PC-3 (cell line): Measurements from ENCODE around the gene NES. TPM values are rescaled to one million over a fixed set of nuclear protein-coding genes. Genes with fewer than 3 reads are reported as not detected.

ENCODE experiments used
- ATAC-seq: fragments of 200-7000 bp; cut with Tn5 transposase; 2 replicates; pipeline ENCODE4 v1.9.1; 2020; ENCODE audit warnings: mild to moderate bottlenecking, moderate library complexity
- BruUV-seq: library from RNA; stranded (reverse); fragments of 400-500 nt; replicated peaks from 2 replicates; lab custom pipeline; 2021; lab: Mats Ljungman, UMichigan
- CTCF ChIA-PET: fragments of 300-600 bp; sonication (Branson Sonifier 250); formaldehyde crosslinking; loops from one replicate; lab custom pipeline; 2022; ENCODE audit warnings: antibody characterized with exemption; lab: Charles Lee
- POLR2A ChIA-PET: fragments of 300-600 bp; sonication (Branson Sonifier 250); formaldehyde crosslinking; loops from one replicate; lab custom pipeline; 2022; ENCODE audit warnings: antibody characterized with exemption; ENCODE audit not compliant: unreplicated experiment; lab: Charles Lee
- DNase-seq: peaks from one replicate; pipeline ENCODE4 v3.0.0-alpha.2; 2015
- H2AFZ ChIP-seq: fragments of 300-600 bp; sonication (generic); 2 replicates; pipeline ENCODE4 v1.6.0; 2016; ENCODE audit warnings: antibody characterized with exemption, low read length
- H3F3A ChIP-seq: fragments of 300-600 bp; sonication (generic); one replicate; pipeline ENCODE4 v1.6.0; 2017; ENCODE audit warnings: antibody characterized with exemption, low read length, control low read depth, mild to moderate bottlenecking; ENCODE audit not compliant: unreplicated experiment
- H3K27ac ChIP-seq: fragments of 300-600 bp; sonication (generic); 2 replicates; pipeline ENCODE4 v1.5.1; 2016; ENCODE audit warnings: mild to moderate bottlenecking, low read length
- H3K27me3 ChIP-seq: fragments of 300-600 bp; sonication (generic); 2 replicates; pipeline ENCODE4 v1.6.1; 2016; ENCODE audit warnings: low read length, mixed read lengths
- H3K36me3 ChIP-seq: fragments of 300-600 bp; sonication (generic); 2 replicates; pipeline ENCODE4 v1.6.1; 2016; ENCODE audit warnings: low read depth, mixed run types, low read length, mixed read lengths
- H3K4me1 ChIP-seq: fragments of 300-600 bp; sonication (generic); 2 replicates; pipeline ENCODE4 v1.5.1; 2016; ENCODE audit warnings: low read length; ENCODE audit not compliant: insufficient read depth
- H3K4me2 ChIP-seq: fragments of 300-600 bp; sonication (generic); 2 replicates; pipeline ENCODE4 v1.6.0; 2016; ENCODE audit warnings: low read length
- H3K4me3 ChIP-seq: fragments of 300-600 bp; sonication (generic); 2 replicates; pipeline ENCODE4 v1.5.1; 2016; ENCODE audit warnings: mild to moderate bottlenecking, low read length, mixed read lengths
- H3K79me2 ChIP-seq: fragments of 300-600 bp; sonication (generic); 2 replicates; pipeline ENCODE4 v1.6.1; 2017; ENCODE audit warnings: low read length, mixed read lengths
- H3K9ac ChIP-seq: fragments of 300-600 bp; sonication (generic); 2 replicates; pipeline ENCODE4 v1.6.0; 2016; ENCODE audit warnings: mild to moderate bottlenecking, low read length
- H3K9me2 ChIP-seq: fragments of 300-600 bp; sonication (generic); replicated peaks from 2 replicates; pipeline ENCODE4 v1.6.1; 2016; ENCODE audit warnings: mixed run types, low read length, mixed read lengths
- H3K9me3 ChIP-seq: fragments of 300-600 bp; sonication (generic); 2 replicates; pipeline ENCODE4 v1.6.1; 2016; ENCODE audit warnings: low read length, mixed read lengths
- H4K20me1 ChIP-seq: fragments of 300-600 bp; sonication (generic); 2 replicates; pipeline ENCODE4 v1.6.1; 2016; ENCODE audit warnings: low read length, mixed read lengths
- CTCF ChIP-seq: fragments of 300-600 bp; sonication (generic); conservative IDR thresholded peaks from 2 replicates; pipeline ENCODE4 v1.5.1; 2017; ENCODE audit warnings: antibody characterized with exemption, low read depth, mild to moderate bottlenecking, low read length
- EZH2 ChIP-seq: fragments of 300-600 bp; sonication (generic); IDR thresholded peaks from one replicate; pipeline ENCODE4 v1.6.1; 2017; ENCODE audit warnings: antibody characterized with exemption, mild to moderate bottlenecking, low read length; ENCODE audit not compliant: unreplicated experiment
- EZH2phosphoT487 ChIP-seq: fragments of 300-600 bp; sonication (generic); IDR thresholded peaks from 2 replicates; pipeline ENCODE4 v1.6.1; 2018; ENCODE audit warnings: mild to moderate bottlenecking, antibody characterized with exemption, low read length, borderline replicate concordance
- intact Hi-C: fragments of 100-400 bp; cut with micrococcal nuclease; formaldehyde crosslinking; loops from 2 replicates; pipeline ENCODE4 v1.9.0; 2023
- total RNA-seq: library from RNA; depleted of rRNA; stranded (reverse); fragments of >200 nt; gene quantifications from 2 replicates; pipeline ENCODE4 v1.2.3, GENCODE V29; 2014

Gene NES
- total RNA-seq, 1 experiment from 2014 or later: 58.2 TPM

- Histone ChIP-seq H2AFZ (no peak overlapping the region), H3K36me3 (peaks cover 17% of the 10 kb centered on the region), H3K27ac (no peak overlapping the region), H3F3A (no peaks in the 10 kb centered on the region), H3K27me3 (no peaks in the 10 kb centered on the region), H3K4me2 (no peak overlapping the region), H3K9me3 (no peaks in the 10 kb centered on the region), H3K79me2 (peaks cover 10% of the 10 kb centered on the region; the same call in 1 of the 2 replicates), H3K9ac (no peak overlapping the region), H4K20me1 (no peaks in the 10 kb centered on the region; the same call in 1 of the 2 replicates), H3K4me1 (no peaks in the 10 kb centered on the region), H3K9me2 (no peaks in the 10 kb centered on the region), H3K4me3 (no peak overlapping the region)
- TF ChIP-seq EZH2phosphoT487 (no peak), CTCF (no peak), EZH2 (no peak)
- no TSS peak for BruUV-seq
- DNase-seq (no peak), ATAC-seq (no peak)
- POLR2A ChIA-PET: no interaction called here
- CTCF ChIA-PET: interaction anchor here (3.4 kb wide), 1 partner anchor 28 kb away, joined by 16 read pairs; no protein-coding TSS in a partner anchor
- intact Hi-C loops: no loop called here
Measured at GRCh38 chr1:156717351-156717750, 40.1 kb upstream of the NES start.

GRCh38 chr1:156714830-156715229 is 37.6 kb upstream of the NES start:
- TF ChIP-seq EZH2 (no peak), CTCF (no peak), EZH2phosphoT487 (no peak)
- Histone ChIP-seq H3K4me2 (no peak overlapping the region), H3K9ac (no peak overlapping the region), H3K79me2 (no peaks in the 10 kb centered on the region), H3K4me3 (no peak overlapping the region), H3K9me3 (no peaks in the 10 kb centered on the region), H3K27ac (no peak overlapping the region), H3K36me3 (peaks cover 4% of the 10 kb centered on the region; the same call in 1 of the 2 replicates), H3F3A (no peaks in the 10 kb centered on the region), H2AFZ (no peak overlapping the region), H3K27me3 (no peaks in the 10 kb centered on the region), H3K4me1 (peaks cover 9% of the 10 kb centered on the region), H3K9me2 (no peaks in the 10 kb centered on the region), H4K20me1 (no peaks in the 10 kb centered on the region)
- intact Hi-C loops: no loop called here
- POLR2A ChIA-PET: interaction anchor here (0.6 kb wide), 1 partner anchor 377 kb away, joined by 3 read pairs; the partner anchor contains the start of genes CCT3 and TSACC
- BruUV-seq: no TSS peak
- CTCF ChIA-PET: interaction anchor here (3.4 kb wide), 1 partner anchor 25 kb away, joined by 16 read pairs; no protein-coding TSS in a partner anchor
- DNase-seq (no peak), ATAC-seq (no peak)

- POLR2A ChIA-PET: no interaction called here
- Histone ChIP-seq H3K4me3 (no peak overlapping the region), H3K9ac (no peak overlapping the region), H4K20me1 (no peaks in the 10 kb centered on the region), H3K27ac (no peak overlapping the region), H3K4me1 (peaks cover 16% of the 10 kb centered on the region), H3K9me2 (no peaks in the 10 kb centered on the region), H3K27me3 (no peaks in the 10 kb centered on the region), H3F3A (no peaks in the 10 kb centered on the region), H2AFZ (no peak overlapping the region), H3K36me3 (no peaks in the 10 kb centered on the region), H3K4me2 (no peak overlapping the region), H3K79me2 (no peaks in the 10 kb centered on the region), H3K9me3 (no peaks in the 10 kb centered on the region)
- TF ChIP-seq EZH2 (no peak), CTCF (no peak), EZH2phosphoT487 (no peak)
- no peak for DNase-seq
- intact Hi-C loops: no loop called here
- no TSS peak for BruUV-seq
- ATAC-seq: no peak
- CTCF ChIA-PET: interaction anchor here (1.0 kb wide), 1 partner anchor 14 kb away, joined by 4 read pairs; no protein-coding TSS in a partner anchor
Measured at GRCh38 chr1:156712626-156713025, 35.4 kb upstream of the NES start.
